Tibial artery (tissue), 4 donors: ENCODE results near the gene C6orf132.
A peak's percentile ranks its signal among the peaks of the same experiment; 100 is the strongest.

ENCODE experiments used
- DNase-seq, 2 donors: peaks; one replicate each; pipeline ENCODE4 v3.0.0-alpha.2; 2019
- H3K27ac ChIP-seq, 2 donors: fragments of 200-600 bp; sonication (generic) in 1 of 2; 1 replicate in 1 of 2; 2 replicates in 1 of 2; pipeline ENCODE4 v1.5.1; 2018 to 2019; ENCODE audit warnings: mild to moderate bottlenecking in 1 of 2
- H3K27me3 ChIP-seq, 2 donors: fragments of 200-600 bp; sonication (generic) in 1 of 2; one replicate each; pipeline versions ENCODE4 v1.5.1 to v1.6.0; 2016 to 2019
- H3K36me3 ChIP-seq, 3 donors: fragments of 200-600 bp; sonication (generic) in 2 of 3; one replicate each; pipeline ENCODE4 v1.5.1; 2016 to 2019; ENCODE audit warnings: mild to moderate bottlenecking in 2 of 3
- H3K4me1 ChIP-seq, 4 donors: fragments of 200-600 bp; sonication (generic) in 2 of 4; 1 replicate in 3 of 4; 2 replicates in 1 of 4; pipeline ENCODE4 v1.5.1; 2016 to 2019
- H3K4me3 ChIP-seq, 2 donors: fragments of 200-600 bp; sonication (generic) in 1 of 2; 1 replicate in 1 of 2; 2 replicates in 1 of 2; pipeline ENCODE4 v1.5.1; 2018 to 2019; ENCODE audit warnings: mild to moderate bottlenecking in 2 of 2
- H3K9me3 ChIP-seq, 3 donors: fragments of 200-600 bp; sonication (generic) in 1 of 3; one replicate each; pipeline ENCODE4 v1.5.1; 2016 to 2019
- CTCF ChIP-seq, 2 experiments: fragments of 200-600 bp in 1 of 2; fragments of 450-650 bp in 1 of 2; IDR thresholded peaks; one replicate each; pipeline ENCODE4 v1.5.1; 2017 to 2019; ENCODE audit warnings: antibody characterized with exemption in 2 of 2, mild to moderate bottlenecking in 1 of 2, moderate library complexity in 1 of 2
- intact Hi-C: fragments of 100-400 bp; cut with DNase I; formaldehyde crosslinking; loops from one replicate; pipeline ENCODE4 v1.15.0; 2023; ENCODE audit warnings: low total_unique reads

The C6orf132 gene

GRCh38 chr6:42105156-42105648 is 37.2 kb downstream of the C6orf132 start:
- no peak for DNase-seq
- intact Hi-C loops = no loop called here
- peaks cover 0 to 39% (median 0%) of the 10 kb centered on the region in 3 donors for H3K36me3 ChIP-seq
- peaks cover 0 to 42% of the 10 kb centered on the region in 2 donors for H3K27me3 ChIP-seq
- H3K9me3 ChIP-seq = no peaks in the 10 kb centered on the region
- no peak overlapping the region for H3K27ac ChIP-seq
- peaks cover 0 to 8% (median 8%) of the 10 kb centered on the region in 4 donors for H3K4me1 ChIP-seq
- TF ChIP-seq CTCF (IDR thresholded peaks at IDR 0.05) = no peak
- H3K4me3 ChIP-seq = no peak overlapping the region

GRCh38 chr6:42104804-42105125 is 37.7 kb downstream of the C6orf132 start:
- Histone ChIP-seq H3K4me3 (peak overlapping the region; percentile 16 to 27), H3K4me1 (peaks cover 0 to 8% (median 8%) of the 10 kb centered on the region in 4 donors), H3K27ac (no peak overlapping the region), H3K27me3 (peaks cover 0 to 42% of the 10 kb centered on the region in 2 donors), H3K36me3 (peaks cover 0 to 35% (median 0%) of the 10 kb centered on the region in 3 donors), H3K9me3 (no peaks in the 10 kb centered on the region)
- intact Hi-C loops = no loop called here
- no peak for TF ChIP-seq CTCF (IDR thresholded peaks at IDR 0.05)
- no peak for DNase-seq

- Histone ChIP-seq H3K9me3 (no peaks in the 10 kb centered on the region), H3K27me3 (peaks cover 0 to 42% of the 10 kb centered on the region in 2 donors), H3K4me3 (peak overlapping the region; percentile 16 to 27), H3K36me3 (peaks cover 0 to 30% (median 0%) of the 10 kb centered on the region in 3 donors), H3K4me1 (peaks cover 0 to 13% (median 8%) of the 10 kb centered on the region in 4 donors), H3K27ac (no peak overlapping the region)
- intact Hi-C loops = no loop called here
- TF ChIP-seq CTCF (IDR thresholded peaks at IDR 0.05) = peak; percentile 35 to 36
- peak in 1 of 2 donors; percentile 74 for DNase-seq
Measured at GRCh38 chr6:42104095-42104803, 38.2 kb downstream of the C6orf132 start.

- Histone ChIP-seq H3K36me3 (peaks cover 0 to 27% (median 0%) of the 10 kb centered on the region in 3 donors), H3K27me3 (peaks cover 0 to 42% of the 10 kb centered on the region in 2 donors), H3K27ac (no peak overlapping the region), H3K4me1 (peaks cover 0 to 18% (median 8%) of the 10 kb centered on the region in 4 donors), H3K9me3 (no peaks in the 10 kb centered on the region), H3K4me3 (no peak overlapping the region)
- no peak for DNase-seq
- intact Hi-C loops = no loop called here
- no peak for TF ChIP-seq CTCF (IDR thresholded peaks at IDR 0.05)
Measured at GRCh38 chr6:42103753-42104094, 38.7 kb downstream of the C6orf132 start.

- Histone ChIP-seq H3K36me3 (peaks cover 0 to 27% (median 0%) of the 10 kb centered on the region in 3 donors), H3K27me3 (peaks cover 0 to 42% of the 10 kb centered on the region in 2 donors), H3K9me3 (no peaks in the 10 kb centered on the region), H3K4me1 (peaks cover 0 to 21% (median 8%) of the 10 kb centered on the region in 4 donors), H3K27ac (no peak overlapping the region), H3K4me3 (no peak overlapping the region)
- intact Hi-C loops = no loop called here
- no peak for TF ChIP-seq CTCF (IDR thresholded peaks at IDR 0.05)
- DNase-seq = no peak
Measured at GRCh38 chr6:42103216-42103615, 39.2 kb downstream of the C6orf132 start.
